Body of pancreas (tissue), 4 donors: Measurements from ENCODE around the gene MSX1.

ENCODE experiments used
- CTCF ChIP-seq, 7 experiments: fragments of 450-650 bp in 4 of 7; fragments of 200-600 bp in 3 of 7; sonication (generic) in 3 of 7; IDR thresholded peaks; one replicate each; pipeline ENCODE4 v1.5.1; 2016 to 2019; ENCODE audit warnings: antibody characterized with exemption in 7 of 7
- POLR2A ChIP-seq, 3 donors: fragments of 450-650 bp; IDR thresholded peaks; one replicate each; pipeline ENCODE4 v1.6.1; 2016; ENCODE audit warnings: antibody characterized with exemption in 3 of 3, mild to moderate bottlenecking in 2 of 3

GRCh38 chr4:4818415-4819212 is 40.9 kb upstream of the MSX1 start:
- no peak for TF ChIP-seq POLR2A (IDR thresholded peaks at IDR 0.05)
- TF ChIP-seq CTCF (IDR thresholded peaks at IDR 0.05) = no peak
